Activated CD4-positive, CD25-positive, alpha-beta regulatory T cell treated with anti-CD3 and anti-CD28 coated beads, Interleukin-2, amount 50 U/mL, for 16 hours (primary cell): ENCODE results near the gene PALM2AKAP2.

ENCODE experiments used
- DNase-seq: peaks from one replicate; pipeline ENCODE4 v3.0.0-alpha.2; 2020; ENCODE audit warnings: low read depth, low spot score

PALM2AKAP2 gene

DNA sequence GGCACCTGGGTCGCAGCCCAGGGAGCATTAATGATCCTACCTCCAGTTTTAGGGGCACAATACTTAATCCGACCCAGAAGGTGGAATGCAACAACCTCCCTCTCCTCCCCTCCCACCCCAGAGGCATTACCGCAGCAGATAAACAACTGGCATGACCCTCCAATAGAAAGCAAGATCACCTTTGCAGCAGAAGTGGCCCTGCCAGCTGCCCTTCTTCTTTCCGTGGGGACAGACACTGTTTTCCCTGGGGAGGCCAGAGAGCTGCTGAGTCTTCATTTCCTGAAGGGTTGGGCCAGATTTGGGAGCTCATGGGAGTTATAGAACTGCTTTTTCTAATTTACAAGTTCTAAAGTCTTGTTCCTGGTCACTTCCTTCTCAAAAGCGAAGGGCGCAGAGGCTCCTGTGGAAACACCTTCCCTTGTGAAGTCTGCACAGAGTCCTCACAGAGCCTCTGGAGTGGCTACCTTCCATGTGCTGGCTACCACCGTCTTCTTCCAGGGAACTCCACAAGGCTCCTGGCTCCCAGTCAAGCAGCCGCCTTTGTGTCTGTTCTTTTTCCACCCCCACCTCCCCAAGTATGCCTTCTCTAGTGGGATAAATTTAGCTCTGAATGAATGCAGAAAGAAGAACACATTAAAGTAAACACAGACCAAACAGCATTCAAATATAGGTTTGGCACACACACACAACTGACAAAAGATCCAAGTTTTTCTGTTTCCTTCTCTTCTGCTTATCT lies 8.0 kb upstream of the PALM2AKAP2 start:
- no peak for DNase-seq

DNA sequence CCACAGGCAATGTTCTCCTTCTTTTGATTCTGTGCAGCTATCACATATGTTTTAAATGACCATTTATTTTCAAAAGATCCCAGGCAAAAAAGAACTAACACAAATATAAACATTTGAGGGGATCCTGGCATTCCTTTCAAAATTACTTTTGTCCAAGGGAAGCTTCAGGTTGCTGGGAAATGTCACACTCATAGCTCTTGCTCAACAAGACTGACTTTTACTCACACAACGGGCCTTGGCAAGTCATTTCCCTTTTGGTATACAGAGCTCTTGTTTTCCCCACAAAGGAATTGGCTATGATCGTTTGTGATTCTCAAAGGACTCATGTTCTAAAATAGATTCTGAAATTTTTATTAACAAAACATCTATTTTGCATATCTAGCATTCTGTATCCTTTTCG lies 4.5 kb upstream of the PALM2AKAP2 start:
- no peak for DNase-seq

DNA sequence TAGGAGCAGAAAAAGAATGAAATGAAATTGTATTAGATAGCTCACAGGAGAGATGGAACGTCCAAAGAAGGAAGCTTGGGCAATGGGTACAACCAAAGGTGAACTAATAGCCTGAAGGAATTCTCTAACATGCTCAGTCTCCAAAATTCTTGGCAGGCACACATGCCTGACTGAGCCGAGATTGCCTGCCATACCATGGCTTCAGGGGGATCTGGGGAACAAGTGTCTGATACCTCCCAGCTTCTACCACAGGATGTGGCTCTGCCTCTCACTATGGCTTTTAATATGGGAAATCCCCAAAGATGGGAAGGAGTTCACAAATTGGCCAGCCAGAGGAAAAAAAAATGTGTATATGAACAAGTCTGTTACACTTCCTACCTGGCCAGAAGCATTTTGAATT lies 3.6 kb upstream of the PALM2AKAP2 start:
- no peak for DNase-seq

DNA sequence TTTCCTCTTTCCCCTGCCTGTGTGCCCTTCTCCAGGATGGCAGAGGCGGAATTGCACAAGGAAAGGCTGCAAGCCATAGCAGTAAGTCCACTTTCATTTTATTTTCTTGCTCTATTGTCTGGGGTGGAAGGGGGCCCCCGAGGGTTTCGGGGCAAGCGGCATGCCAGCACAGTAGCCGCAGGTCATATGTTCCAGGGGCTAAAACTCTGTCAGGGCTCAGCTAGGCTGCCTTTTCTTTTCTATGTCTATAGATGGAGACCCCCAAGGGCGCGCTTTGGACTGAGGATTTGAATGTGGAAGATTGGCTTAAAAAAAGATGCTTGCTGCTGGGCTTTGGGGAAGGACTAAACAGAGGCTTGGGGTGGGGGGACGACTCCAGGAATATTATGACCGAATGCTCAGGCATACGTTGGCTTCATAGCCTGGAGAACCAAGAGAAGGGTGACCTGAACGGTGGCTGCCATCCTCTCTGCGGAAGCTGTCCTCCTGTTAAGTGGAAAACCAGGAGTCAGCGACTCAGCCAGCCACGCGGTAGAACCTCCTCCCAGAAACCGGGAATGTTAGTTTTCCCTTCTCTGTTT lies 545 bp downstream of the PALM2AKAP2 start:
- no peak for DNase-seq

DNA sequence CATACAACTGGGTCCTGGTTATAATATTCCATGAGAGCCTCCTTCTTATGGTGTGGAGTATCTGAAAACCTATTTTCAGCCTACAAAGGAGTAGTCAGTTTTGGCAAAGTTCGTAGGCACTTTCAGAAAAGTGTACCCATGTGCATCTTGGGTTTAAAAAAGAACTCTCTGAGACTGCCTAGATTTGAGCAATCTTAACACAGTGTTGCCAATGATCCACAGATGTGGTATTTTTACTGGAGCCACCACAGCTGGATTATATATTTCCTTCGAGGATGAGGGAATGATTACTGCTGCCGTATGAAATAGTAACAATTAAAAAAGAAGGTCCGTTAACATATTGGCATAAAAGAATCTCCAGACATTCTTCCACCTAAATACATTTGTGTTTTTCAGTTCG lies 1.1 kb downstream of the PALM2AKAP2 start:
- DNase-seq, result no peak

DNA sequence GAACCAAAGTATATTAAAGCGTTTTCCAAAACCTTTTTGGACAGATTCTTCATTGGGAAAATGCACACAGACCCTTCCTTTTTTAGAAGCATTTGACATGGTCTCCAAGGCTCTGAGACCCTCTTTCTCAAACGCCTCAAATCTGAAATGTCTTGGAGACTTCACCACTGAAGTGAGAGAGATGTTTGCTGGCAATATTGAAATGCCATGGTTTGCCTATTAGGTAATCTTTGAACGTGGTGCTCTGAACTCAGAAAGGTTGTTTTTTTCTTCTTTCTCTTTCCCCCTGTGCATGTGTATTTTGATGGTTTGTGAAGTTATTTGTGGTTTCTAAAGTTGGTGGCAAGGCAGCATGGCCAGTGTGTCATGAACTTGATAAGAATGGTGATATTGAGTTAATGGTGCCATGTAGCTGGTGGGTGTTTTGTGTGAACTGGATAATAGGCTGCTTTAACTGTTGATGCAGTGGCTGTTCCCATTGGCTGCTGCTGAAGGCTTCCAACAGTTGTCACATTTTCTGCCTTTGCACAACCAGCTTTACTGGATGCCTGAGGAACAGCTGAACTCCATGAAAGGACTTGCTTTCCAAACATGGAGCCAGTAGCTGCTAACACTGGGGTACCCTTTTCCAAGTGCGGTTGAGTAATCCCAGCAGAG lies 1.7 kb downstream of the PALM2AKAP2 start:
- no peak for DNase-seq

DNA sequence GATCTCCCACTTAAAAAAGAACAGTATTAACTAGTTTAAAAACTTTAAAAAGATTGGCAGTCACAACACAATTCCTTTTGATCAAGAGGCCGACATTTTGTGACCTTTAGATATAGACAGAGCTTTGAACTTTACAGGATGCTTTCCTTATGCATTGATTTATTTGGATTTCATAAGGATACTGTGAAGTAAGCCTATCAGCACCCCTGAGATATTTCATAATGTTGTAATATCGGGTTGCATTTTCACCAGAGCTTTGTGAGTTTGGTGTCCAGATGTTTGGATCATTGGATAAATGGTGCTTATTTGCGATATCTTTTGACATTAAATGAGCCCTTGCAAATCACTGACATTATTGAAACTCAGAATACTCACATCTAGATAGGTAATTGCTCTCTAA lies 7.7 kb downstream of the PALM2AKAP2 start:
- no peak for DNase-seq

DNA sequence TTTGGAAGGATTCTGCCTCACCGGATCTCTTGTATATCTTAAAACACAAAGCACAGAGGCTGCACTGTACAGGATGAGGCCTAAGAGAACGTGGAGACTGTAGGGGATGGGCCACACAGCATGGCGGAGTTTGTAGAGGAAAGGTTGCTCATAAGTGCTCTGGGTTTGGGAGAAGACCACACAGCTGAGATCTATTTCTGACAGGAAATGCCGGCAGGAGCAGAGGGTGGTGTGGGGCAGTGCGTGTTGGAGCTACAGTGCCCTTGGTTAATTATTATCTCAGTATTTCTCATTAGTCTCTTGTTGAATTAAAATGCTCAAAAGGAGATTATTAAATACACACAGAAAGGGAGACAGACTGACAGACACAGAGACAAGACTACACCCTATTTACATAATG lies 9.6 kb downstream of the PALM2AKAP2 start:
- DNase-seq, result no peak

DNA sequence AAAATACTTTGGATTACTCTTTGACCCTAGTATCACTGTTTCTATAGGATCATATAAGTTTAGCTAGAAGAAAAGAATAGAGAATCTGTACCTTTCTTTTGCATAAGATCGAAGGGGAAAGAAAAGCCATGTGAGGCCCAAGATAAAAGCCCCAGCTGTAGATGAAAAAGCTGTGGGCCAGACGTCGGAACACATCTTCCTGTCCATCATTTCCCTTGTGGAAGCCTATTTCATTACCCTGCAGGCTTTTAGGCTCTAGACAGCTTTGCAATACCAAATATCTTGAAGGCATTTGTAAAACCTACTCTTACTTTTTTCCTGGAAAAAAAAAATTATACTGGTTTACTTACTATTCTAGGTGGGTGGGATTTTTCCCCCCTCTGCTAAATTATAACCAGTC lies 10.0 kb downstream of the PALM2AKAP2 start:
- DNase-seq, result no peak

DNA sequence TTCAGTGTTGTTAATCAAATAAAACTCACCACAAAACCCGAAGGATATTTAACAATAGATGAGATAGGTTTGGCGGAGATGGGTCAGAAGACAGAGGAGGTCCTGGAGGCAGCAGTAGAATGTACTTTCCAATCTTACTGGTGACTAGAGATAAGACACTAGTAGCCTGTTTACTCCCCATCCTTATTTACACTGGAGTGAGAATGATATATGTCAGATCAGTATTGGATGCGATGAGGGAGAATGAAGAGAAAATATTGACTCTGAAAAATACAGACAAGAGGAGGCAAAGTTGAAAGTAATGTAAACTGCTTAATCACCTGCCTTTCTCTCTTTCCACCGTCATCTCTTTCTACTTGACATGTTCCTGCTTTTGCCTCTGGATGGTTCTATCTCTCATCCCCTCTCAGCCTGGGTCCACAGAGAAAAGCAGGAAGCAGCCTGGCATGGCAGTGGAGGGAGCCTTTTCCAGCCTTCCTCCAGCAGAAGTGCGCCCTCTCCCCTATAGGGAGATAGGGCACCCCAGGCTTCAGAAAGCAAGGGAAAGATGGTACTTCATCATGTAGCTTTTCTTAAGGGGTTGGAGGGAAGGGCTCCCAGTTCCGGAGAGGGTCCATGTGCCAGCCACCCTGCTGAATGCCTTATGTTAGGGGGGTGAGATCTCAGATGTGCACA lies 11.1 kb downstream of the PALM2AKAP2 start:
- no peak for DNase-seq

DNA sequence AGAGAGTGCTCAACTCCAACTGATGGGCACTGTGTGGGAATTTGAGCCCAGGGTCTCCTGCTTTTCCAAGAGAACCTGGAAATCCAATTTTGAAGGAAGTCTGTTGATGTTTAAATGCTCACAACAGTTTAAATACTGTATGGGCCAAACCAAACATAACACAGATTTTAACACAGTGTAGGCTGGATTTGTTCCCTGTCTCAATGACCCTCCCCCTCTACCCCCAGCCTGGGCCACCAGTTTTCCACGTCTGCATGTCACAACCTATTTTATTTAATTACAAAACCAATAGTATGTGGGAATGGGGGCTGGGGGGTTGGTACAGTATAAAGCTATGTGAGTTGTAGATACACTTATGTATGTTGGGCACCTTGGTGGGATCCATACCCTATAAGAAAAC lies 11.7 kb downstream of the PALM2AKAP2 start:
- DNase-seq, result no peak

DNA sequence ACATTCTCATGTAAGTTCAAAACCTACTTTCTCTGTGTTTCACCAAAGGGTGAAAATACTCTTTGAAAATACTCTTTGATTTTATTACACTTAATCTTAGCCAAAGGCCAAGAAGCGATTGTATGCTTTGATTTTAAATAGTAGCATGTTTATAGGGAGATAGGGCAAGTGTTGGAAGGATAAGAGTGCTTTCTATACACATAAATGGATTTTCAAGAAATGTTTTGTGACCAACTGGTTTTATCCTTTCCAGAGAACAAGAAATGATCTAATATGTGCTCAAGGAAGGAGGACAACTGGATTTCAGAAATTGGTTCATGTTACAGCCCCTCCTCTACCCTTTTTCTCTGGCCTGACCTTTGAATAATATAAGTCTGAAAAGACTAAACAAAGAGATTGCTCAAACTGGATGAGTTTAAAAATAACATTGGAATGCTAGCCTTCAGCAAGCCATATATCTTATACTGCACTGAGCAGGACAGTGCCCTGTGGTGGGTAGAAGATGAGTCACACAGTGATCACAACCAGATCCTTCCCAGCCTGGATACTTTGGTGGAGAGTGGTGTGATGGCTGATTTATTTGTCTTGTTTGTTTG lies 13.1 kb downstream of the PALM2AKAP2 start:
- DNase-seq, result no peak

DNA sequence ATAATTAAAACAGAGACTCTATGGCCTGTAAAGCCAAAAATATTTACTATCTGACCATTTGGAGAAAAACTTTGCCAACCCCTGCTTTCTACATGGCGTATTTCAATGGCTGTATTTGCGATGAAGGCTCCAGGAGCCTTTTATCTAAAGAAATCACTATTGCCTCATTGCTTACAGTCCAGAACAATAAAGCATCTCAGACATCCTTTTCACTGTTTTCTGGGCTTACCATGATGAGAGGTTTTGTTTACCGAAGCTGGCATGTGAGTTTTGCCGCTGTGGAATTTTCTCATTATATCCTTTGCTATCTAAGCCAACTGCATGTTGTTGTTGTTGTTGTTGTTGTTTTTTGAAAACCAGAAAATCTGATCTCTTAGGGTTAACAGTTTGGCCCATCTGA lies 13.9 kb downstream of the PALM2AKAP2 start:
- no peak for DNase-seq

DNA sequence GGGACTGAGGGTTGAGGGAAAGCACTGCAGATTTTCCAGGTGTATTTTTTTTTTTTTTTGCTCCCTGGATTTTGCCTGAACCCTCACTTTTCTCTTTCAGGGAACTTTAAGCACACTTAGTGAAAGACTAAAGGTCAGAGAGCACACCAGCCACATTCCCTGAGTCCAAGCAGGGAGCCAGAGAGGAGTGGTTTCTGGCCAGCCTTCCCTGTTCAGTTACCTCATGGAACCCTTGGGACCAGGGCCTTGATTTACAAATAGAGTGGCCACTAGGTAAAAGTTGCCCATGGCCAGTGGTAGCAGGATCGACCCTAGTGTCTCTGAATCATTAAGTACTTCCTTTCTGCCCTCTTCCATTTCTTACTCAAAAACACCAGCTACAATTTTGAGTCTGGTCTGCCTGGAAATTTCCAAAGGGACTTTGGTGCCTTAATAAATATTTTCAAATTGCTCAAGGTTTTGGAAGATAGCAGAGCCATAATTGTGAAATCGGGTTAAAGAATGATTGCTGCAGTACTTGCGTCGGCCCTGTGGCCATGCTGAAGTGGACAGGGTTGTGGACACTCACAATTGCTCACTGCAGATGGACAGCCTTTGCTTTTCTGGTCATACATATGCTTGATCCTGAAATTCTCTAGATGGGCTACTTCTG lies 14.5 kb downstream of the PALM2AKAP2 start:
- no peak for DNase-seq

DNA sequence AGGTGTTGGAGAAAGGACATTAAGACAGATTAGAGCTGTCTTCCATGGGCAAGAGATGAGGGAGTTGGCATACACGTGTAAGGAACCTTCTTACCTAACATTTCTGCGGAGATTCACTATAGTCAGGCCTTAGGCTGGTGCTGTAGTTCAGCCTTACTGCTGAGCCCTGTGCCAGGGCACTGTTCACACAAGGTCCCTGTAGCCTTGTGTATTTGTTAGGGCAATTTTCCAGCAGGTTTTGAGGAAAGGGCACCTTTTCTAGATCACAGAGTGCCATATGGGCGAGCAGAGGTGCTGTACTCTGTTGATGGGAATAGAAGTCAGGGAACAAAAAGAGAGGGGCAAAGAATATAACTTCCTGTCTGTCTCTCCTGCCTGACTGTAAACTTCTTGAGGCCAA lies 15.6 kb downstream of the PALM2AKAP2 start:
- DNase-seq, result no peak

DNA sequence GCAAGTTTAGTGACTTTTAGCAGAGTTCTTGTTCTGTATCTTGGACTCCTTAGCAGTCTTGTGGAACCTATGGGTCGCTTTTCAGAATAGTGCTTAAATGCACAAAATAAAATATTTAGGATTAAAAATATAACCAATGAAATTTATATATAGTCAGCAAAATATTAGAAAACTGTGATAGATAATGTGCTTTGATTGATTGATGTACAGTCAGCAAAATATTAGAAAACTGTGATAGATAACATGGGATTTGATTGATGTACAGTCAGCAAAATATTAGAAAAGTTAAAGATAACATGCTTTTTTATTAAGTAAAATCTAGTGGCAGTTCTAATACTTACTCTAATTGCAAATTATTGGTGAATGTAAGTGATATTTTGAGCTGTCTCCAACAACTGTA lies 16.1 kb downstream of the PALM2AKAP2 start:
- no peak for DNase-seq

DNA sequence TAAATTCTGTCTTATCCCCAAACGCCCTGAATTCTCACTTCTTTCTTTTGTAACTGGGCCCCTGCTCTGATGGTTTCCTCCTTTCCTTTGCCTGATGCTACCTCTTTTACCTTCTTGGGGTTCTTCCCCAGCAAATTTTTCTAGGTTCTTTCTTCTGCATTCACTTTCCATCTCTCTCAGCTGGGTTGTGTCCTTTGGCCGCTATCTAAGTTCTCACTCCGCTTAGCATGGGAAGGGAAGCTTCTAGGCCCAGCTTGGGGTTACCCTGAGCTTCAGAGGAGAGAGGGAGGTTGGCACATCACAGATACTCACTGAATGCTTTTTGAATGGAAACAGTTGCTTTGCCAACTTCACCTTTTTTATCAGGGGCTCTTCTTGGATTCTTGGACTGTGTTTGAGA lies 17.0 kb downstream of the PALM2AKAP2 start:
- DNase-seq, result no peak

DNA sequence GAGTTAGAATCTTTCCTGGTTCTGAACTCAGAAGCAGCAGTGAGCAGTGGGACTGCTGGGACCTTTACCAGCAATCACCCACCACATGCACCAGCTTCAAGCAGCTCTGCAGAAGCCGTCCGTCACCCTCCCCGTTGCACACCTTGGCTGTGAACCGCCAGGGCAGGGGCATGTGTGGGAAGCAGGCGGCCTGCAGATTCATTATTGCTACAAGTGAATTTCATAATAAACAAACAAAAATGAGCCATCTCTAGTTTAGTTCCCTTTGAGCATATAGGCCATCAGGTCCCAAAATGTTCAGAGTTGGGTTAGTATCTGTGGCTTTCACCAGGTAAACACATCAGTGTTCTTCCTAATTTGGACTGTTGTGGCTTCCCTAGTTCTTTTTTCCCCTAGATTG lies 17.5 kb downstream of the PALM2AKAP2 start:
- DNase-seq, result no peak

DNA sequence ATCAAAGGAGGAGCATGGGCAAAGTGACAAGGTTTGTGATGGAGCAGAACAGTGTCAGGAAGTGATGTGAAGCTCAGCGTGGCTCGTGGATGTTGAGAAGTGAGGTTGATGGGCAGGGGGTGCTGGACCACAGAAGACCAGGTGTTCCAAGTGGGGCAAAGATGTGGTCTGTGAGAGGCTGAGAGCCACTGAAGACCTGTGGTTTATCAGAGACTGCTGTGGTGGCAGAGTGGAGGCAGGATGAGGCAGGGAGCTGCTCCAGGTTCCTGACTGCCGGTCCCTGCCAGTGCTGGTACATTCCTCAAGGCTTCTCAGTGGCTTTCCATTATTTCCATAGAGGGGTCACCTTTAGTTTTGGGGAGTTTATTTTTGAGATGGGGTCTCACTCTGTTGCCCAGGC lies 19.1 kb downstream of the PALM2AKAP2 start:
- no peak for DNase-seq

DNA sequence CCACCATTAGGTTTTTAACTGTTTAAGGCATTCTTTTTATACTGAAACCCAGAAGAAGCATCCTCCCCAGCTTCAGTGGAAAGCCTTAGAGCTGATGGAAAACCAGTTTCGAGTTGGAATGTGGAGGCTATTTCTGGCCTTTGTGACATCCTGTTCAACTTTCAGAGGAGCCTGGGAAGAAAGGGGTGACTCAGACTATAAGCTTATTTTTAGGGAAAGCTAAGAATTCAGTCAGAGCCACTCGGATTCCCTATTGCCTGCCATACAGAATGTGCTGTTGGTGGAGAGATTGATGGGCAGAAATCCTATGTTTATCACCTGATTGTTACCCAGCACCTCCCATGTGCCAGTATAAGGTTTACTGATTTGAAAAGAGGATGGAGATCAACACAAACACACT lies 19.8 kb downstream of the PALM2AKAP2 start:
- DNase-seq, result no peak

DNA sequence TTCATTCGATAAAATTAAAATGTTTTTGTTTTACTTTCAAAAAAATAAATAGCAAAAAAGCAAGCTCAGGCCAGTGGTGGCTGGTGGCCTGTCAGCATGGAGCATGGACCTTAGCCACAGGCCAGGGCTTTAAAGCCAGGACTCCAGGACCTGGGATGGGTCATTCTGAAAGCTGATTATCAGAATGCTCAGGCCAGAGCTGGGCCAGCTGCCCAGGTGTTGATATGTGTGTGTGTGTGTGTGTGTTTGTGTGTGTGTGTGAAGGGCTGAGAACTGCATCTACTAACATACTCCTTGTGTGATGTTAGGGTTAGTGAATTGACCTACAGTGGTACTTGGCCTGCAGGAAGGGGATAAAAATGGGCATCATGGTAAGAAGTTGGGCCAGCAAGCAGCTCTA lies 21.5 kb downstream of the PALM2AKAP2 start:
- no peak for DNase-seq

DNA sequence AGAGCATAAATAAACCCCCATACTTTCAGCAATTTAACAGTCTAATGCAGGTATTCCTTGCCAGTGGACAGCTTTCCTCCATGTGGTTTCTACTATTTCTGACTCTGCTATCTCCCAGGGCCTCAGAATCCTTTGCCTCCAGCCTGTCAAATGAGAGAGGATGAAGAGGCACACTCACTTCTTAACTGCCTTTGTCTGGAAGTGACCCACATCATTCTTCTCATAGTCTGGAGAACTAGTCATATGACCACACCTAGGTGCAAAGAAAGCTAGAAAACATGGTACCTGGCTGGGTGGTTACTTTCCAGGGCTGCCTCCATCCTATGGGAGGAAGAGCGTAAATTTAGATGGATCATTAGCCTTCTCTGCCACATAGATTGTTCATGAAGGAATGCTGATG lies 22.5 kb downstream of the PALM2AKAP2 start:
- no peak for DNase-seq
